Kidney epithelial cell (primary cell): ENCODE results near the gene DNAI2. TPM values are rescaled to one million over a fixed set of nuclear protein-coding genes. Genes with fewer than 3 reads are reported as not detected.

Experiments used
- DNase-seq: peaks from one replicate; pipeline ENCODE4 v3.0.0-alpha.2; 2010; ENCODE audit warnings: low read depth
- H3K27me3 ChIP-seq: 2 replicates; pipeline ENCODE4 v1.6.0; 2011; ENCODE audit warnings: low read length; ENCODE audit not compliant: control insufficient read depth, insufficient read depth
- H3K36me3 ChIP-seq: 2 replicates; pipeline ENCODE4 v1.5.1; 2011; ENCODE audit warnings: low read length; ENCODE audit not compliant: control insufficient read depth, insufficient read depth
- H3K4me3 ChIP-seq: 2 replicates; pipeline ENCODE4 v1.5.1; 2011; ENCODE audit warnings: low read depth, mild to moderate bottlenecking, control low read depth, low read length
- total RNA-seq: library from RNA; depleted of rRNA; stranded (reverse); fragments of >200 nt; gene quantifications from 2 replicates; pipeline ENCODE4 v1.2.3, GENCODE V29; 2015
- TF ChIP-seq, protein P1 (sequence below): IDR thresholded peaks from 2 replicates; pipeline ENCODE4 v1.5.1; 2011; ENCODE audit warnings: mild to moderate bottlenecking, moderate library complexity, low read length, control low read depth, inconsistent platforms; ENCODE audit not compliant: insufficient read depth, poor library complexity, severe bottlenecking

The DNAI2 gene
- total RNA-seq, 1 donor from 2014 or later: not detected

DNA sequence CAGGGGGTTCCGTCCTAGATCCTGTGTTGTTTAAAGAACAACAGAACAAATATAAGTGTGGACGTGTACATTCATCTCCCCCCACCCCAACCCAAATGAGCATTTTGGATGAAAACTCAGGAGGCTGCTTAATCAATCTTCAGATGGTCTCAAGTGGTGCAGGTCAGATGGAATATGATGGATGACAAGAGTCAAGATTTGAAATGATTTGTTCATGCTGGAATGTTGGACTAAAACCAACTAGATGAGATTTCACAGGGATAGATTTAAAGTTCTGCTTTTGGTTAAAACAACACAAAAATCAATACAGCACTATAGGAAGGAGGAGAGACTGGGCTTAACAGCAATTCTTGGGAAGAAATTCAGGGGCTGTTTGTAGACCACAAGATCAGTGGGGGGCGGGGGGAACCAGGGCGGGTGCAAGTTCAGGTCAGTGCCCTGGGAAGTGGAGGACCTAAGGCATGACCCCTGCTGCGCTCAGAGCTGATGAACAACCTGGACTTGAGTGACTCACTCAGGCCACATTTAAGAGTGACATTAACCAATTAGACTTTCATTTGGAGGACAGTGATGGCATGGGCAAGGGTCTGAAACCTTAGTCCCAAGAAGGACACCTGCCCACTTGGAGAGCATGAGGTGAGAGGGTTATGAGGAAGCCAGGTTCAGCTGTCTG, 45.6 kb upstream of the DNAI2 start:
- no peak for DNase-seq
- Histone ChIP-seq H3K4me3 (no peak overlapping the region), H3K36me3 (no peaks in the 10 kb centered on the region), H3K27me3 (peaks cover 7% of the 10 kb centered on the region)
- TF ChIP-seq, protein P1, sequence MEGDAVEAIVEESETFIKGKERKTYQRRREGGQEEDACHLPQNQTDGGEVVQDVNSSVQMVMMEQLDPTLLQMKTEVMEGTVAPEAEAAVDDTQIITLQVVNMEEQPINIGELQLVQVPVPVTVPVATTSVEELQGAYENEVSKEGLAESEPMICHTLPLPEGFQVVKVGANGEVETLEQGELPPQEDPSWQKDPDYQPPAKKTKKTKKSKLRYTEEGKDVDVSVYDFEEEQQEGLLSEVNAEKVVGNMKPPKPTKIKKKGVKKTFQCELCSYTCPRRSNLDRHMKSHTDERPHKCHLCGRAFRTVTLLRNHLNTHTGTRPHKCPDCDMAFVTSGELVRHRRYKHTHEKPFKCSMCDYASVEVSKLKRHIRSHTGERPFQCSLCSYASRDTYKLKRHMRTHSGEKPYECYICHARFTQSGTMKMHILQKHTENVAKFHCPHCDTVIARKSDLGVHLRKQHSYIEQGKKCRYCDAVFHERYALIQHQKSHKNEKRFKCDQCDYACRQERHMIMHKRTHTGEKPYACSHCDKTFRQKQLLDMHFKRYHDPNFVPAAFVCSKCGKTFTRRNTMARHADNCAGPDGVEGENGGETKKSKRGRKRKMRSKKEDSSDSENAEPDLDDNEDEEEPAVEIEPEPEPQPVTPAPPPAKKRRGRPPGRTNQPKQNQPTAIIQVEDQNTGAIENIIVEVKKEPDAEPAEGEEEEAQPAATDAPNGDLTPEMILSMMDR: no peak

DNA sequence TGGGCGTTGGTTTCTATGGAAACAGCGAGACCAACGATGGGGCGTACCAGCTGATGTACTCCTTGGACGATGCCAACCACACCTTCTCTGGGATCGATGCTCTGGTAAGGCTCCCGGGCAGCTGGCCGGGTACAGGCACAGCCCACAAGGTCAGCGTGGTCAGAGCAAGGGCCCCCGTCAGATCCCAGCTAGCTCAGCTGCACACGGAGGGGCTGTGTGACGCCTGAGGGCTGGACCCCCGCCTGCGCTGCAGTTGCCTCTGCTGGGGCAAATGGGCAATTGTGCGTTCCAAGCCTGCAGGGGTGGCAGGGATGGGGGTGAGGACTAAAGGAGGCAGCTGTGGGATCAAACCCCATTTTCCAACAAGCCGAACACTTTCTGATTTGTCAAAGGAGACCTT, 43.1 kb upstream of the DNAI2 start:
- TF ChIP-seq, protein P1: no peak
- Histone ChIP-seq H3K27me3 (peaks cover 4% of the 10 kb centered on the region), H3K36me3 (no peaks in the 10 kb centered on the region), H3K4me3 (no peak overlapping the region)
- DNase-seq: no peak

DNA sequence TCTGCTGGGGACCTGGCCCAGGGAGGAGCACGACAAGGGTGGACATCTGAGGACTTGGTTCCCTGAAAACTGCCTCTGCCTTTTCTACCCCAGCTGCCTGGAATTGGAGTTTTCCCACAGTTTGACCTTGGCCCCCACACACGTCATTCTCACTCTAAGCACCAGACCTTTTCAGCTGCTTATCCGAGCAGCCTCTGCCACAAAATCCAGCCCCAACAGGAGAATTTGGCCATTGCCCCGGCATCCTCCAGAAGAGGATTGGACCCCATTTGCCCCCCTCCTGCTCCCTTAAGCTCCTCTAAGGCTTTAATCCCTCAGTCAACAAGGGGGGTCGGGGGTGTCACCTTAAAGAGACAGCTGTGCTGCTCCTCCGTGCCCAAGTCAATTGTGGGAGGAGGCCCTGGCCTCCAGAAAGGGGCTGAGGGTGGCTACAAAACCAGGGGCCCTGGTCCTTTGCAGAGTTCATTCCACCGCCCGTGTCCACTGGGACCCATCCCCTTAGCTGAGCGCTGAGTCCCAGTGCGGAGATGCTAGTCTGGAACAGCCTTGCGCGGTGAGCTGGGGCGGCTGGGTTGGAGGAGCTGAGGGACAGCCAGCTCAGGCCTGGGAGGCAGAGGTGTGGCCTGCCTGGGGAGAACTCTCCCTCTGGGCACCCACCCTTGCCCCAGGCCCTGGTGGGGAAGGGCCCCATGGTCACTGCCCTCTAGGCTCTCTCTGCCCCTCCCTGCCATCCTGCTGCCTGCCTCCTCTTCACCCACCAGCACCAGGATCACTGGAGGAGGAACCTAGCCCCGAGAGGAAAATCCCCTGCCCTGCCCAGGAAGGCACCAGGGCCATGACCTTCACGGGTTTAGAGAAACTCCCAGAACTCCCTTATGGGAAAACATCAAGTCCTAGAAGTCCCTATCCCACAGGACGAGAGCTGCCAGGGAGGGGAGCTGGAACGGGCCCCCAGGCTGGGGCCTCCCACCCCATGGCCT, 41.8 kb upstream of the DNAI2 start:
- no peaks in the 10 kb centered on the region for H3K36me3 ChIP-seq
- no peak for DNase-seq
- TF ChIP-seq, protein P1: no peak
- H3K27me3 ChIP-seq: peaks cover 2% of the 10 kb centered on the region
- no peak overlapping the region for H3K4me3 ChIP-seq

DNA sequence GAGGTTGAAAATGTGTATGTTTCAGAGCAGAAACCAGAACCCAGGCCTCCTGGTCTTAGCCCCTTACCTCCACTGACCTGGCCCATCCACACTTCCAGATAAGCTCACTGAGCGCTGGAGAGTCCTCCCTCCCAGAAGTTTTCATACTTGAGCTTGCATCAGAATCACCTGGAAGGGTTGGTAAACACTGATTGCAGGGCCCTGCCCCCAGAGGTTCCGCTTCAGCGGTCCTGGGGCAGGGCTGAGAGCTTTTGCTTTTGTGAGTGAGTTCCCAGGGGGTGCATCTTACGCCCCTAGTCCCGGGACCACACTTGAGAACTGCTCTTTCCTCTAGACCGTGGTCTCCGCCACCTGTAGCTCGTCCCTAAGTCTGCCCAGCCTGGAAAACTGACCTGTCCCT, 40.1 kb upstream of the DNAI2 start:
- TF ChIP-seq, protein P1: no peak
- DNase-seq: no peak
- H3K4me3 ChIP-seq: no peak overlapping the region

DNA sequence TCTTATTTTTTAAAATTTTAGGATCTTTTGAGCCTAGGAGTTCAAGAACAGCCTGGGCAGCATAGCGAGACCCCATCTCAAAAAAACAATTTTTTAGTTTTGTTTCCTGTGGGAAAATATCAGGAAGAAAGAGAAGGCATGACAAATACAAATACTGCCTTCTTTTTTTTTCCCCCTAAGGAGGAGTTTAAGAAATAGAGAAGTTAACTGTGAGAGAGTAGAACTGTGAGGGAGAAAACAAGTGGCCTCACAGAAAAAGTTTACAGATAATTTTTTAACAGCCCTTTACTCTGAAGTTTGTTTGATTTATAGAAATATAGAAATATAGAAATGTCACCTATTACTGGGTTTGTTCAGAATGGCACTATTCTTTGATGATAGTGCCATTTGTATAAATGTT, 39.5 kb upstream of the DNAI2 start:
- DNase-seq: no peak
- Histone ChIP-seq H3K27me3 (peaks cover 2% of the 10 kb centered on the region), H3K4me3 (no peak overlapping the region), H3K36me3 (no peaks in the 10 kb centered on the region)
- TF ChIP-seq, protein P1: no peak

More for the DNA sequence above, 40.1 kb upstream of the DNAI2 start:
- peaks cover 2% of the 10 kb centered on the region for H3K27me3 ChIP-seq
- H3K36me3 ChIP-seq: no peaks in the 10 kb centered on the region
